Measurements from ENCODE around the gene SPATS2L.

GRCh38 chr2:200438846-200439245 is 132.4 kb downstream of the SPATS2L start:
- TF ChIP-seq CTCF (IDR thresholded peaks at IDR 0.05) = no peak
- TF ChIP-seq POLR2AphosphoS5 (IDR thresholded peaks at IDR 0.05; ENCODE audit: insufficient read depth in 1 of 2, low read depth in 1 of 2) = no peak
- no peak for TF ChIP-seq POLR2A (IDR thresholded peaks at IDR 0.05)
